Right cardiac atrium (tissue), 5 donors: ENCODE measurements around the gene IDH2. TPM values are rescaled to one million over a fixed set of nuclear protein-coding genes. Genes with fewer than 3 reads are reported as not detected.

ENCODE experiments used
- ATAC-seq, 2 donors: fragments of 200-7000 bp; cut with Tn5 transposase; one replicate each; pipeline versions ENCODE4 v1.8.0 to v1.9.1; 2020; ENCODE audit warnings: moderate library complexity in 2 of 2, mild to moderate bottlenecking in 1 of 2
- DNase-seq, 3 donors: peaks; one replicate each; pipeline ENCODE4 v3.0.0-alpha.2; 2020
- H3K27ac ChIP-seq: one replicate; pipeline ENCODE4 v1.5.1; 2013; ENCODE audit warnings: mild to moderate bottlenecking, low read length, control low read depth, moderate library complexity
- H3K27me3 ChIP-seq: one replicate; pipeline ENCODE4 v1.6.1; 2013; ENCODE audit not compliant: control insufficient read depth, insufficient read depth
- H3K4me1 ChIP-seq: one replicate; pipeline ENCODE4 v1.6.1; 2013; ENCODE audit warnings: low read length; ENCODE audit not compliant: control insufficient read depth, insufficient read depth
- H3K4me3 ChIP-seq: one replicate; pipeline ENCODE4 v1.5.1; 2013; ENCODE audit warnings: low read length, control low read depth
- H3K9me3 ChIP-seq: one replicate; pipeline ENCODE4 v1.6.1; 2013; ENCODE audit warnings: low read length; ENCODE audit not compliant: control insufficient read depth
- WGBS: extraction: QIAGEN DNeasy Blood & Tissue Kit; methylation state at CpG from one replicate; pipeline ENCODE4 v1.1.7; 2013; 5-methylcytosine and 5-hydroxymethylcytosine counted together
- intact Hi-C, 4 donors: fragments of 100-400 bp; cut with DNase I; formaldehyde crosslinking; loops; one replicate each; pipeline versions ENCODE4 v1.11.0 to v1.14.0; 2022 to 2023
- polyA plus RNA-seq: library from polyadenylated mRNA; stranded (reverse); fragments of 200-250 nt; gene quantifications from one replicate; pipeline ENCODE4 v1.2.3, GENCODE V29; 2013
- total RNA-seq, 4 donors: library from RNA; stranded (reverse); fragmentation: NEBNext Ultra II Directional; extraction: Animal tissue kit (Norgen Biotek cat#: 25700); gene quantifications; one replicate each; pipeline ENCODE4 v1.2.1, GENCODE V29; 2021
- donor health status: healthy with polysubstance abuse.
- donor health status: DM: no; HTN: yes; CAD: no.
- donor health status: DM: no; HTN: no; CAD: no.
- donor health status: DM: no; HTN: yes; CAD: no; lungs with severe emphysema.
- donor health status: DM: yes; HTN: yes; CAD: no.

The IDH2 gene
- total and polyA plus RNA-seq, 5 donors: 203 to 275 (median 237) TPM

GRCh38 chr15:90051874-90052273 is 50.4 kb downstream of the IDH2 start:
- 84% methylated on average over 5 of the region's 5 CpGs for WGBS
- intact Hi-C loops: loop anchor here in 1 of 4 donors (10.0 kb wide), 1 partner anchor 137 kb away; the partner anchor contains the start of gene ARPIN

GRCh38 chr15:90049666-90050604 is 52.3 kb downstream of the IDH2 start:
- intact Hi-C loops: loop anchor here in 1 of 4 donors (10.0 kb wide), 1 partner anchor 135 kb away; the partner anchor contains the start of gene ARPIN
- no peaks in the 10 kb centered on the region for H3K9me3 ChIP-seq
- H3K27ac ChIP-seq: no peak overlapping the region
- ATAC-seq (peak in 1 of 2 donors; percentile 47), DNase-seq (peak in 1 of 3 donors; percentile 56)
- peaks cover 7% of the 10 kb centered on the region for H3K4me1 ChIP-seq
- H3K27me3 ChIP-seq: no peaks in the 10 kb centered on the region
- WGBS: 66% methylated on average over 22 of the region's 22 CpGs
- no peak overlapping the region for H3K4me3 ChIP-seq

More at GRCh38 chr15:90051874-90052273, 50.4 kb downstream of the IDH2 start:
- Histone ChIP-seq H3K27ac (no peak overlapping the region), H3K27me3 (no peaks in the 10 kb centered on the region), H3K4me3 (no peak overlapping the region), H3K9me3 (no peaks in the 10 kb centered on the region), H3K4me1 (peaks cover 2% of the 10 kb centered on the region)
- no peak for DNase-seq
- no peak for ATAC-seq

- Histone ChIP-seq H3K27me3 (no peaks in the 10 kb centered on the region), H3K9me3 (no peaks in the 10 kb centered on the region), H3K4me3 (no peak overlapping the region), H3K27ac (no peak overlapping the region), H3K4me1 (peaks cover 7% of the 10 kb centered on the region)
- ATAC-seq: no peak
- DNase-seq: no peak
- WGBS: 96% methylated on average over 5 of the region's 5 CpGs
- intact Hi-C loops: no loop called here
Measured at GRCh38 chr15:90049030-90049429, 53.2 kb downstream of the IDH2 start.

- Histone ChIP-seq H3K9me3 (no peaks in the 10 kb centered on the region), H3K27me3 (no peaks in the 10 kb centered on the region), H3K4me3 (no peak overlapping the region), H3K27ac (no peak overlapping the region), H3K4me1 (peaks cover 7% of the 10 kb centered on the region)
- intact Hi-C loops: no loop called here
- ATAC-seq (no peak), DNase-seq (peak in 1 of 3 donors; percentile 26)
- WGBS: 63% methylated on average over 9 of the region's 9 CpGs
Measured at GRCh38 chr15:90047956-90048575, 54.2 kb downstream of the IDH2 start.

GRCh38 chr15:90046911-90047392 is 55.3 kb downstream of the IDH2 start:
- 73% methylated on average over 12 of the region's 12 CpGs for WGBS
- H3K27ac ChIP-seq: no peak overlapping the region
- DNase-seq (peak in 1 of 3 donors; percentile 49), ATAC-seq (peak; percentile 16 to 30)
- H3K9me3 ChIP-seq: no peaks in the 10 kb centered on the region
- H3K27me3 ChIP-seq: no peaks in the 10 kb centered on the region
- no peak overlapping the region for H3K4me3 ChIP-seq
- intact Hi-C loops: no loop called here
- H3K4me1 ChIP-seq: peaks cover 7% of the 10 kb centered on the region

- 85% methylated on average over 7 of the region's 7 CpGs for WGBS
- Histone ChIP-seq H3K4me3 (no peak overlapping the region), H3K27ac (no peak overlapping the region), H3K27me3 (no peaks in the 10 kb centered on the region), H3K4me1 (peaks cover 7% of the 10 kb centered on the region), H3K9me3 (no peaks in the 10 kb centered on the region)
- ATAC-seq: no peak
- intact Hi-C loops: no loop called here
- no peak for DNase-seq
Measured at GRCh38 chr15:90046289-90046688, 56.0 kb downstream of the IDH2 start.

- DNase-seq (no peak), ATAC-seq (no peak)
- H3K27ac ChIP-seq: no peak overlapping the region
- no peaks in the 10 kb centered on the region for H3K27me3 ChIP-seq
- no peak overlapping the region for H3K4me3 ChIP-seq
- intact Hi-C loops: no loop called here
- WGBS: 95% methylated on average over 4 of the region's 4 CpGs
- H3K9me3 ChIP-seq: no peaks in the 10 kb centered on the region
- peaks cover 9% of the 10 kb centered on the region for H3K4me1 ChIP-seq
Measured at GRCh38 chr15:90044916-90045371, 57.3 kb downstream of the IDH2 start.

- ATAC-seq (no peak), DNase-seq (peak in 1 of 3 donors; percentile 60)
- intact Hi-C loops: no loop called here
- H3K27me3 ChIP-seq: no peaks in the 10 kb centered on the region
- no peaks in the 10 kb centered on the region for H3K9me3 ChIP-seq
- WGBS: 82% methylated on average over 14 of the region's 14 CpGs
- H3K27ac ChIP-seq: no peak overlapping the region
- peaks cover 10% of the 10 kb centered on the region for H3K4me1 ChIP-seq
- no peak overlapping the region for H3K4me3 ChIP-seq
Measured at GRCh38 chr15:90044191-90044590, 58.1 kb downstream of the IDH2 start.

- H3K9me3 ChIP-seq: no peaks in the 10 kb centered on the region
- intact Hi-C loops: no loop called here
- no peak for ATAC-seq
- peaks cover 10% of the 10 kb centered on the region for H3K4me1 ChIP-seq
- H3K27ac ChIP-seq: no peak overlapping the region
- H3K4me3 ChIP-seq: no peak overlapping the region
- DNase-seq: no peak
- WGBS: 88% methylated on average over 5 of the region's 5 CpGs
- no peaks in the 10 kb centered on the region for H3K27me3 ChIP-seq
Measured at GRCh38 chr15:90043530-90044010, 58.7 kb downstream of the IDH2 start.

GRCh38 chr15:90042766-90043529 is 59.3 kb downstream of the IDH2 start:
- H3K27ac ChIP-seq: no peak overlapping the region
- DNase-seq (no peak), ATAC-seq (no peak)
- peaks cover 9% of the 10 kb centered on the region for H3K4me1 ChIP-seq
- intact Hi-C loops: no loop called here
- H3K27me3 ChIP-seq: no peaks in the 10 kb centered on the region
- no peak overlapping the region for H3K4me3 ChIP-seq
- 88% methylated on average over 27 of the region's 27 CpGs for WGBS
- H3K9me3 ChIP-seq: no peaks in the 10 kb centered on the region
